H9 (cell line): ENCODE results near the gene TMCC3. TPM values are rescaled to one million over a fixed set of nuclear protein-coding genes. Genes with fewer than 3 reads are reported as not detected.

Source experiments
- DNase-seq: peaks from one replicate; pipeline ENCODE4 v3.0.0-alpha.2; 2017
- H2AFZ ChIP-seq: one replicate; pipeline ENCODE4 v1.6.1; 2013; ENCODE audit warnings: mild to moderate bottlenecking, low read length, control low read depth, moderate library complexity
- H2AK5ac ChIP-seq: 2 replicates; pipeline ENCODE4 v1.6.1; 2013; ENCODE audit warnings: low read length, control low read depth, mixed read lengths; ENCODE audit not compliant: insufficient read length
- H2BK120ac ChIP-seq: one replicate; pipeline ENCODE4 v1.6.1; 2013; ENCODE audit warnings: low read depth, mild to moderate bottlenecking, low read length, control low read depth, inconsistent platforms; ENCODE audit not compliant: poor library complexity, severe bottlenecking
- H2BK12ac ChIP-seq: 2 replicates; pipeline ENCODE4 v1.6.1; 2013; ENCODE audit warnings: low read length, control low read depth, mixed read lengths, low read depth; ENCODE audit not compliant: insufficient read length
- H2BK15ac ChIP-seq: 2 replicates; pipeline ENCODE4 v1.6.1; 2013; ENCODE audit warnings: low read depth, low read length, control low read depth
- H2BK20ac ChIP-seq: one replicate; pipeline ENCODE4 v1.6.1; 2013; ENCODE audit warnings: low read depth, mild to moderate bottlenecking, low read length, control low read depth, inconsistent platforms; ENCODE audit not compliant: poor library complexity, severe bottlenecking
- H2BK5ac ChIP-seq: 2 replicates; pipeline ENCODE4 v1.6.1; 2013; ENCODE audit warnings: low read length, control low read depth, mixed read lengths; ENCODE audit not compliant: insufficient read length
- H3K14ac ChIP-seq: 2 replicates; pipeline ENCODE4 v1.6.1; 2013; ENCODE audit warnings: low read length, control low read depth; ENCODE audit not compliant: insufficient read depth
- H3K18ac ChIP-seq: 2 replicates; pipeline ENCODE4 v1.6.1; 2013; ENCODE audit warnings: low read depth, mild to moderate bottlenecking, mixed read lengths, low read length, control low read depth; ENCODE audit not compliant: insufficient read length
- H3K23ac ChIP-seq: 2 replicates; pipeline ENCODE4 v1.6.1; 2013; ENCODE audit warnings: low read length, control low read depth, mixed read lengths, low read depth; ENCODE audit not compliant: insufficient read length
- H3K23me2 ChIP-seq: 2 replicates; pipeline ENCODE4 v1.6.1; 2013; ENCODE audit warnings: low read depth, mild to moderate bottlenecking, mixed read lengths, low read length, control low read depth; ENCODE audit not compliant: insufficient read length, poor library complexity, severe bottlenecking
- H3K27ac ChIP-seq: 2 replicates; pipeline ENCODE4 v1.5.1; 2013; ENCODE audit warnings: low read length, control low read depth, mixed read lengths, low read depth; ENCODE audit not compliant: insufficient read length
- H3K27me3 ChIP-seq: 2 replicates; pipeline ENCODE4 v1.6.1; 2013; ENCODE audit warnings: low read length, control low read depth, inconsistent platforms; ENCODE audit not compliant: insufficient read depth
- H3K4ac ChIP-seq: 2 replicates; pipeline ENCODE4 v1.6.1; 2013; ENCODE audit warnings: low read depth, mild to moderate bottlenecking, control low read depth, inconsistent platforms, low read length, moderate library complexity
- H3K4me1 ChIP-seq: 2 replicates; pipeline ENCODE4 v1.6.1; 2013; ENCODE audit warnings: low read length, control low read depth, inconsistent platforms; ENCODE audit not compliant: insufficient read depth
- H3K4me2 ChIP-seq: 2 replicates; pipeline ENCODE4 v1.6.1; 2013; ENCODE audit warnings: low read length, control low read depth, mixed read lengths; ENCODE audit not compliant: insufficient read length, insufficient read depth
- H3K56ac ChIP-seq: 2 replicates; pipeline ENCODE4 v1.6.1; 2013; ENCODE audit warnings: low read depth, mild to moderate bottlenecking, mixed read lengths, low read length, control low read depth; ENCODE audit not compliant: insufficient read length
- H3K79me1 ChIP-seq: 2 replicates; pipeline ENCODE4 v1.6.1; 2013; ENCODE audit warnings: low read depth, mild to moderate bottlenecking, moderate library complexity, low read length, control low read depth, inconsistent platforms; ENCODE audit not compliant: insufficient read depth, poor library complexity, severe bottlenecking
- H3K79me2 ChIP-seq: 2 replicates; pipeline ENCODE4 v1.6.1; 2013; ENCODE audit warnings: low read length, control low read depth, inconsistent platforms; ENCODE audit not compliant: insufficient read depth
- H3K9ac ChIP-seq: 2 replicates; pipeline ENCODE4 v1.6.1; 2013; ENCODE audit warnings: low read length, control low read depth, mixed read lengths; ENCODE audit not compliant: insufficient read length; ENCODE audit errors: extremely low read depth
- H3K9me3 ChIP-seq: one replicate; pipeline ENCODE4 v1.6.1; 2013; ENCODE audit warnings: low read depth, low read length, inconsistent platforms; ENCODE audit not compliant: control insufficient read depth
- H3T11ph ChIP-seq: one replicate; pipeline ENCODE4 v1.6.1; 2013; ENCODE audit warnings: mild to moderate bottlenecking, low read length, control low read depth, inconsistent platforms
- H4K20me1 ChIP-seq: one replicate; pipeline ENCODE4 v1.6.1; 2013; ENCODE audit not compliant: control insufficient read depth, insufficient read length, insufficient read depth
- H4K5ac ChIP-seq: 2 replicates; pipeline ENCODE4 v1.6.1; 2013; ENCODE audit warnings: low read depth, mild to moderate bottlenecking, mixed read lengths, low read length, control low read depth; ENCODE audit not compliant: insufficient read length
- H4K8ac ChIP-seq: replicated peaks from 2 replicates; pipeline ENCODE4 v1.6.1; 2013; ENCODE audit warnings: low read length, control low read depth, mixed read lengths, low read depth; ENCODE audit not compliant: insufficient read length
- H4K91ac ChIP-seq: 2 replicates; pipeline ENCODE4 v1.6.1; 2013; ENCODE audit warnings: low read depth, mild to moderate bottlenecking, moderate library complexity, mixed read lengths, low read length, control low read depth; ENCODE audit not compliant: insufficient read length
- H3K27ac Mint-ChIP-seq, 3 experiments: 2 replicates in 2 of 3; 3 replicates in 1 of 3; pipeline ENCODE4 v1.8.0; 2020 to 2021; ENCODE audit warnings: mixed read lengths in 3 of 3, mild to moderate bottlenecking in 1 of 3, moderate library complexity in 1 of 3
- H3K27me3 Mint-ChIP-seq: 2 replicates; pipeline ENCODE4 v1.8.0; 2021; ENCODE audit warnings: low read depth, mild to moderate bottlenecking, moderate library complexity, mixed read lengths
- H3K36me3 Mint-ChIP-seq, 3 experiments: 2 replicates in 2 of 3; 3 replicates in 1 of 3; pipeline ENCODE4 v1.8.0; 2020 to 2021; ENCODE audit warnings: low read depth in 3 of 3, mixed read lengths in 3 of 3; ENCODE audit not compliant: insufficient read depth in 1 of 3
- H3K4me1 Mint-ChIP-seq, 2 experiments: 2 replicates each; pipeline ENCODE4 v1.8.0; 2020; ENCODE audit warnings: mixed read lengths in 2 of 2
- H3K4me3 Mint-ChIP-seq, 2 experiments: 2 replicates in 1 of 2; 3 replicates in 1 of 2; pipeline ENCODE4 v1.8.0; 2020 to 2021; ENCODE audit warnings: mild to moderate bottlenecking in 2 of 2, mixed read lengths in 2 of 2, moderate library complexity in 1 of 2
- H3K9me3 Mint-ChIP-seq, 2 experiments: 2 replicates in 1 of 2; 3 replicates in 1 of 2; pipeline ENCODE4 v1.8.0; 2020; ENCODE audit warnings: mild to moderate bottlenecking in 2 of 2, mixed read lengths in 2 of 2, moderate library complexity in 1 of 2
- CTCF ChIP-seq: fragments of 200-600 bp; sonication (generic); conservative IDR thresholded peaks from 3 replicates; pipeline ENCODE4 v1.8.0; 2021; ENCODE audit warnings: antibody characterized with exemption, mild to moderate bottlenecking
- WGBS: extraction: QIAGEN DNeasy Blood & Tissue Kit; methylation state at CpG from one replicate; pipeline ENCODE4 v1.1.7; 2013; ENCODE audit warnings: missing lambda C conversion rate, low lambda C conversion rate, mixed read lengths; ENCODE audit not compliant: insufficient read length; ENCODE audit errors: extremely low coverage; 5-methylcytosine and 5-hydroxymethylcytosine counted together
- total RNA-seq: library from RNA; stranded (reverse); gene quantifications from 2 replicates; pipeline ENCODE4 v1.2.1, GENCODE V29; 2021

The TMCC3 gene
- total RNA-seq, 1 experiment from 2014 or later: 0.87 TPM

DNA sequence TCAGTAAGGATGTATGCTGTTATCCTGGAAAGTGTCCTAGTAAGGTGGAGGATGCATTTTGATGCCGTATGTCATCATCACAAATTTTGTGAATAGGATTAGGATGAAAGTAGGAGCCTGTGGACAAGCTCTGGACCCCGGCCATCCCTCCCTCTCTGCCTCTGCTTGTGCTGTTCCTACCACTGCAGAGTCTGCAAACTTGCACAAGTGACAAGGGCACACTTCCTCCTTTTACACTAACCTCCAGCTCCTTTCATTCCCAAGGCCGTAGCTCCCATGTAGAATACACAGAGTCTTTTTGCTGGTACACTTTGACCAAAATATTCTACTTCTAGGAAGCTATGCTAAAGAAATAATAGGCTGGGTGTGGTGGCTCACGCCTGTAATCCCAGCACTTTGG lies 13.3 kb upstream of the TMCC3 start:
- no peaks in the 10 kb centered on the region for H3K9me3 Mint-ChIP-seq

More for the DNA sequence above, 13.3 kb upstream of the TMCC3 start:
- no peaks in the 10 kb centered on the region for H4K20me1 ChIP-seq
- H3K9ac ChIP-seq: no peak overlapping the region
- no peak overlapping the region for H2BK15ac ChIP-seq
- no peak overlapping the region for H3K27ac ChIP-seq
- Mint-ChIP-seq H3K27me3 (no peaks in the 10 kb centered on the region; the same call in 1 of the 2 replicates), H3K4me1 (peaks cover 3% of the 10 kb centered on the region in 2 experiments), H3K4me3 (no peak overlapping the region), H3K27ac (no peak overlapping the region), H3K36me3 (no peaks in the 10 kb centered on the region)
- H3K23ac ChIP-seq: no peak overlapping the region
- no peak overlapping the region for H2AK5ac ChIP-seq
- H3K14ac ChIP-seq: no peak overlapping the region
- H3K56ac ChIP-seq: no peak overlapping the region
- DNase-seq: no peak
- H3K4me1 ChIP-seq: peaks cover 2% of the 10 kb centered on the region; the same call in 1 of the 2 replicates
- H3K4ac ChIP-seq: no peak overlapping the region
- no peak overlapping the region for H2BK12ac ChIP-seq
- H3K27me3 ChIP-seq: no peaks in the 10 kb centered on the region
- no peak overlapping the region for H3K4me2 ChIP-seq
- H2BK120ac ChIP-seq: no peak overlapping the region
- no peaks in the 10 kb centered on the region for H3K9me3 ChIP-seq
- no peak overlapping the region for H4K91ac ChIP-seq
- H3K79me2 ChIP-seq: no peaks in the 10 kb centered on the region
- H3T11ph ChIP-seq: no peak overlapping the region
- no peak for TF ChIP-seq CTCF
- no peaks in the 10 kb centered on the region for H3K23me2 ChIP-seq
- H3K79me1 ChIP-seq: no peaks in the 10 kb centered on the region
- no peak overlapping the region for H2BK20ac ChIP-seq
- no peak overlapping the region for H2AFZ ChIP-seq
- H4K8ac ChIP-seq: no peak overlapping the region
- H2BK5ac ChIP-seq: no peak overlapping the region
- H4K5ac ChIP-seq: no peak overlapping the region
- WGBS: no CpG with 5 or more reads among the region's 4 CpGs
- H3K18ac ChIP-seq: no peak overlapping the region
